ENCODE measurements around the gene COL2A1. TPM values are rescaled to one million over a fixed set of nuclear protein-coding genes. Genes with fewer than 3 reads are reported as not detected.

COL2A1 gene
- total and polyA plus RNA-seq, 2 donors from 2014 or later: not detected

DNA sequence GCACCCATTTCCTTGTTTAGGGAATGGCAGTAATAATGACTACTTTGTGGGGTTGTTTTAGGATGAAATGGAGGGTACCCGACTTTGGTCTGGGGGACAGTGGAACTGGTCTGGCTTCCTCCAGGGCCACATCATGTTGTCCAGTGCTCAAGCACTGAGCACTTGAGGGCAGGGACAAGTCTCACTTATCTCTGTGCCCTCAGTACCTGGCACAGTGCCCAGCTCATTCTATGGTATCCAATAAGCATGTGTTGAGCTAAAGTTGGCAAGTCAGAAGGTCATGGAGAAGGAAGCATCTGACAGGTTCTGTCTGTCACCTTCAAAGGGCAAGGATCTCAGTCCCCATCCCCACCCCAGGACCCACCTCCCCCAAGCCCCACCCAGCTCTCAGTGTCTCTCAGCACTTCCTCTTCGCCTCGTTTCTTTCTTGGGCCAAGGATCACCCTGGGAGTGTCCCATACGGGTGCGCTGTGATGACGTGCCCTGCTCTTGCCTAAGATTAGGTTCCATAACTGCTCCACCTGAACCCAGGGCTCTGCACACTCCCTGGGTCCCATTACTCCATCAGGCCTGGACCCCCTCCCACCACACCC, 65.2 kb downstream of the COL2A1 start:
- Histone ChIP-seq H3K27ac (ENCODE audit: low read depth in 2 of 2, low read length in 2 of 2) (no peak overlapping the region), H3K4me3 (ENCODE audit: low read length in 3 of 3) (no peak overlapping the region), H3K9ac (ENCODE audit: low read length in 3 of 3) (no peak overlapping the region), H3K9me3 (ENCODE audit: control insufficient read depth in 2 of 3, insufficient read depth in 1 of 3, low read length in 3 of 3) (no peaks in the 10 kb centered on the region), H3K4me1 (ENCODE audit: control insufficient read depth in 2 of 3, insufficient read depth in 2 of 3, low read depth in 1 of 3, low read length in 3 of 3) (peaks cover 0 to 28% (median 17%) of the 10 kb centered on the region in 3 donors), H3K36me3 (ENCODE audit: control insufficient read depth in 2 of 3, insufficient read depth in 3 of 3, low read length in 3 of 3) (no peaks in the 10 kb centered on the region), H3K27me3 (ENCODE audit: control insufficient read depth, insufficient read depth, low read length) (no peaks in the 10 kb centered on the region)
- TF ChIP-seq, protein P1, sequence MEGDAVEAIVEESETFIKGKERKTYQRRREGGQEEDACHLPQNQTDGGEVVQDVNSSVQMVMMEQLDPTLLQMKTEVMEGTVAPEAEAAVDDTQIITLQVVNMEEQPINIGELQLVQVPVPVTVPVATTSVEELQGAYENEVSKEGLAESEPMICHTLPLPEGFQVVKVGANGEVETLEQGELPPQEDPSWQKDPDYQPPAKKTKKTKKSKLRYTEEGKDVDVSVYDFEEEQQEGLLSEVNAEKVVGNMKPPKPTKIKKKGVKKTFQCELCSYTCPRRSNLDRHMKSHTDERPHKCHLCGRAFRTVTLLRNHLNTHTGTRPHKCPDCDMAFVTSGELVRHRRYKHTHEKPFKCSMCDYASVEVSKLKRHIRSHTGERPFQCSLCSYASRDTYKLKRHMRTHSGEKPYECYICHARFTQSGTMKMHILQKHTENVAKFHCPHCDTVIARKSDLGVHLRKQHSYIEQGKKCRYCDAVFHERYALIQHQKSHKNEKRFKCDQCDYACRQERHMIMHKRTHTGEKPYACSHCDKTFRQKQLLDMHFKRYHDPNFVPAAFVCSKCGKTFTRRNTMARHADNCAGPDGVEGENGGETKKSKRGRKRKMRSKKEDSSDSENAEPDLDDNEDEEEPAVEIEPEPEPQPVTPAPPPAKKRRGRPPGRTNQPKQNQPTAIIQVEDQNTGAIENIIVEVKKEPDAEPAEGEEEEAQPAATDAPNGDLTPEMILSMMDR (IDR thresholded peaks at IDR 0.05; ENCODE audit: borderline replicate concordance, extremely low read depth, insufficient read depth): no peak
- no peak for FAIRE-seq
- intact Hi-C loops (cut with DNase I): no loop called here
- DNase-seq: no peak

DNA sequence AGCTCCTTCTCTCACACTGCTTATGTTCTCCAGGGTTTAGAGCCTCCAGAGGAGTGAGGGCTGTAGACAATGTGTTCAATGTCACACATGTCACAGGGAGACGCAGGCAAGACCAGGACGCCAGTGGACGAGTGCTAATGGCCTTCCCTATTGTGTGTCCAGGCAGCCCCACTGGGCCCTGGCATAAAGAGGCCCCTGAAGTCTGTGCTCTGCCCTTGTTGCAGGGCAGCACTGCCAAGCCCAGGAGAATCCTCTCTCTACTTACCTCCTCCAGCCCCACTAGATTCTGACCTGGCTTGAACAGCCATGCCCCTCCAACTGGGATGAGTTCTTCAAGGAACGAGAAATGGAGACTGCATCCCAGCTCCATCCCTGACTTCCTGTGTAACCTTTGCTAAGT, 65.7 kb downstream of the COL2A1 start:
- H3K36me3 ChIP-seq (ENCODE audit: control insufficient read depth in 2 of 3, insufficient read depth in 3 of 3, low read length in 3 of 3): no peaks in the 10 kb centered on the region
- DNase-seq: no peak
- H3K9me3 ChIP-seq (ENCODE audit: control insufficient read depth in 2 of 3, insufficient read depth in 1 of 3, low read length in 3 of 3): no peaks in the 10 kb centered on the region
- peaks cover 0 to 28% (median 17%) of the 10 kb centered on the region in 3 donors for H3K4me1 ChIP-seq (ENCODE audit: control insufficient read depth in 2 of 3, insufficient read depth in 2 of 3, low read depth in 1 of 3, low read length in 3 of 3)
- no peak overlapping the region for H3K4me3 ChIP-seq (ENCODE audit: low read length in 3 of 3)
- FAIRE-seq: no peak
- intact Hi-C loops (cut with DNase I): no loop called here
- TF ChIP-seq, protein P1 (IDR thresholded peaks at IDR 0.05; ENCODE audit: borderline replicate concordance, extremely low read depth, insufficient read depth): no peak
- no peak overlapping the region for H3K9ac ChIP-seq (ENCODE audit: low read length in 3 of 3)
- no peak overlapping the region for H3K27ac ChIP-seq (ENCODE audit: low read depth in 2 of 2, low read length in 2 of 2)
- H3K27me3 ChIP-seq (ENCODE audit: control insufficient read depth, insufficient read depth, low read length): no peaks in the 10 kb centered on the region

DNA sequence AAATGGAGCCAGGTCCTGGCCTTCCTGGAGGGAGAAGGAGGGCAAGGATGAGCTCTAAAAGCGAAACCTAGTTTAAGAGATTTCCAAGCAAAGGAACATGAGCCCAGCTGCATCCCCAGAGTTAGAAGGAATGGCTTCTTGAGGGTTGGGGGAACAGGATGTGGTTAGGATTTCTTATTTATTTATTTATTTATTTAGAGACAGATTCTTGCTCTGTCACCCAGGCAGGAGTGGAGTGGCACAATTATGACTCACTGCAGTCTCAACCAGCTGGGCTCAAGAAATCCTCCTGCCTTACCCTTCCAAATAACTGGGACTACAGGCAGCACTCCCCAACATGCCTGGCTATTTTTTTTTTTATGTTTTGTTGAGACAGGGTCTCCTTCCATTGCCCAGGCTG, 66.2 kb downstream of the COL2A1 start:
- Histone ChIP-seq H3K27me3 (ENCODE audit: control insufficient read depth, insufficient read depth, low read length) (no peaks in the 10 kb centered on the region), H3K4me3 (ENCODE audit: low read length in 3 of 3) (no peak overlapping the region), H3K4me1 (ENCODE audit: control insufficient read depth in 2 of 3, insufficient read depth in 2 of 3, low read depth in 1 of 3, low read length in 3 of 3) (peaks cover 0 to 23% (median 17%) of the 10 kb centered on the region in 3 donors), H3K9me3 (ENCODE audit: control insufficient read depth in 2 of 3, insufficient read depth in 1 of 3, low read length in 3 of 3) (no peaks in the 10 kb centered on the region), H3K27ac (ENCODE audit: low read depth in 2 of 2, low read length in 2 of 2) (no peak overlapping the region), H3K9ac (ENCODE audit: low read length in 3 of 3) (no peak overlapping the region), H3K36me3 (ENCODE audit: control insufficient read depth in 2 of 3, insufficient read depth in 3 of 3, low read length in 3 of 3) (no peaks in the 10 kb centered on the region)
- DNase-seq: no peak
- FAIRE-seq: no peak
- intact Hi-C loops (cut with DNase I): no loop called here
- TF ChIP-seq, protein P1 (IDR thresholded peaks at IDR 0.05; ENCODE audit: borderline replicate concordance, extremely low read depth, insufficient read depth): no peak

DNA sequence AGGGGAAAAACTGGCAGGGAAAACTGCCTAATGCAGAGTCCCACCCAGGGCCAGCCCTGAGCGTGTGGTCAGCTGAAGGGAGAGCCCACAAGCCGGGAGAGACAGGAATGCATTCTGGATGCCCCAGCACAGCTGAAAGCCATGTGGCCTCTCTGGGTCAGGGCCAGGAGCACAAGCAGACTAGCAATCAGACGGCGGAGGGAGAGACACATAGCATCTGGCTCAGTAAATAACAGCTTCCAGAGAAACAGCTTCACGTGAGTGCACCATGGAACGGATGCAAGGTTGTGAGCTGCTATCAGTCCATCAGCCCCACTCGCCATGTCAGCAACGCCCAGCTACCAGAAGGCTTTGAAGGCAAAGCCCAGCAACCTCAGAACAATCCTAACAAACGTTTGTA, 69.1 kb downstream of the COL2A1 start:
- intact Hi-C loops (cut with DNase I): no loop called here

More for the DNA sequence above, 69.1 kb downstream of the COL2A1 start:
- Histone ChIP-seq H3K36me3 (ENCODE audit: control insufficient read depth in 2 of 3, insufficient read depth in 3 of 3, low read length in 3 of 3) (no peaks in the 10 kb centered on the region), H3K4me3 (ENCODE audit: low read length in 3 of 3) (no peak overlapping the region), H3K9ac (ENCODE audit: low read length in 3 of 3) (no peak overlapping the region), H3K9me3 (ENCODE audit: control insufficient read depth in 2 of 3, insufficient read depth in 1 of 3, low read length in 3 of 3) (no peaks in the 10 kb centered on the region), H3K27me3 (ENCODE audit: control insufficient read depth, insufficient read depth, low read length) (no peaks in the 10 kb centered on the region), H3K4me1 (ENCODE audit: control insufficient read depth in 2 of 3, insufficient read depth in 2 of 3, low read depth in 1 of 3, low read length in 3 of 3) (peaks cover 0 to 9% (median 5%) of the 10 kb centered on the region in 3 donors), H3K27ac (ENCODE audit: low read depth in 2 of 2, low read length in 2 of 2) (no peak overlapping the region)
- DNase-seq (peak in 3 of 5 donors; percentile 25 to 84 (median 75)), FAIRE-seq (no peak)
- TF ChIP-seq, protein P1 (IDR thresholded peaks at IDR 0.05; ENCODE audit: borderline replicate concordance, extremely low read depth, insufficient read depth): no peak
